UCSD-AML1 (cell line): ENCODE results near the gene ZNF649.
"Not testable (repeated sequence)": the region's sequence is repeated elsewhere in the genome, so short reads cannot be mapped to it uniquely, and the experiment has no call there.

ENCODE experiments used
- DNase-seq: peaks from one replicate; lab custom pipeline; 2025; ENCODE audit not compliant: unreplicated experiment; lab: John Stamatoyannopoulos, UW

ZNF649 gene

GRCh38 chr19:51904331-51905165 is at the start of gene ZNF649:
Gene ZNF649, minus strand, starts transcription at chr19:51905017. Its CDS starts 4,910 bp downstream, at chr19:51900107.
- peak; percentile 84 for DNase-seq

GRCh38 chr19:51948975-51949374 is 44.2 kb upstream of the ZNF649 start:
- no peak for DNase-seq

DNA sequence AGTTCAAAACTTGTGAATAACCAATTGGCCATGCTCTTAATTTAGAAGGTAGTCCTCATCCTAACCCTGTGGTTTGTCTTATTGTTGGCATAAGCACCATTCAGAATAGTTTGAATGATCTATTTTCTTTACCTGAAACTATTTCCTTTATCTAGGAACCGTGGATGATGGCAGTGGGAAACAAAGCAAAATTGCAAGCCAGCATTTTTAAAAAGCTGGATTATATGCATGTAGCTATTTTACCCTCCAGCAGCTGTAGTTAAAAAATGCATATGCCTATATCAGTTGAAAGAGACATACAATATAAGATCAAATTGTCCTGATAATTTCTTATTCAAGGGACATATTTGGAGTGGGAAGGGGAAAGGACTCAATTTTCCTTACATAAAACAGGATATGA is 41.8 kb upstream of the ZNF649 start:
- DNase-seq: no peak

GRCh38 chr19:51944798-51945552 is 40.2 kb upstream of the ZNF649 start:
- no peak for DNase-seq

DNA sequence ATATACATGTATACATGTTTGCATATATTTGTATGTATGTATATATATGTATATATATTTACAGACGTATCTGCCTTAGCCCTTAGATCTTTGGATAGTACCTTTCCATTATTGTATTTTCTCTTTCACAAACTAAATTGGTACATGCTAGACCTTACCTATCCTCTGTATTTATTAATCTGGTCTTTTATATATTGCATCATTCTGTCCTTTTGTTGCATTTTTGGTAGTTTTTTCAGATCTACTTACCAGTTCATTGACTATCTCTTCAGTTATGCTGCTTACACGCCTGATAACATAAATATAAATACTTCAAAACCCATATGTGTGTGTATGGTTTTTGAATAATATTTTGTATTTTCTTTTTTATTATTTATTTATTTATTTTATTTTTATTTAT is 34.1 kb upstream of the ZNF649 start:
- no peak for DNase-seq

DNA sequence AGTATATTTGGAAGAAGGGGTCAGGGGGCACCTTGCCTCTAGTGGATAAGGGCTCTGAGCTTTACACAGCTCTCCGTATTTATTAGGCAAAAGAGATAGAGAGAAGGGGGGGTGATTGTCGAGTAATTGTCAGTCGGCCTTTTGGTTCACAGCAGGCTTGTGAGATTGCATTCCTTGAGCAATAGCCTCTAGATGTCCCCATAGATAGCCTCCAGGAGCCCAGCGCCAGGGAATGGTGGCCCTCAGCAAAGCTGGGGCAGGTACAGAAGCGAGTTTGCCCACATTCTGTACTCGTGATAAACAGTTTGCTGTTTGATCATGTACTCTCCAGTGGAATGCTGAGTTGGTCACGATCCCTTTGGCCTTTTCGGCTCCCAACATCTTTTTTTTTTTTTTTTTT is 27.1 kb upstream of the ZNF649 start:
- no peak for DNase-seq

- no peak for DNase-seq
Observed at GRCh38 chr19:51927859-51928258, 23.0 kb upstream of the ZNF649 start.

DNA sequence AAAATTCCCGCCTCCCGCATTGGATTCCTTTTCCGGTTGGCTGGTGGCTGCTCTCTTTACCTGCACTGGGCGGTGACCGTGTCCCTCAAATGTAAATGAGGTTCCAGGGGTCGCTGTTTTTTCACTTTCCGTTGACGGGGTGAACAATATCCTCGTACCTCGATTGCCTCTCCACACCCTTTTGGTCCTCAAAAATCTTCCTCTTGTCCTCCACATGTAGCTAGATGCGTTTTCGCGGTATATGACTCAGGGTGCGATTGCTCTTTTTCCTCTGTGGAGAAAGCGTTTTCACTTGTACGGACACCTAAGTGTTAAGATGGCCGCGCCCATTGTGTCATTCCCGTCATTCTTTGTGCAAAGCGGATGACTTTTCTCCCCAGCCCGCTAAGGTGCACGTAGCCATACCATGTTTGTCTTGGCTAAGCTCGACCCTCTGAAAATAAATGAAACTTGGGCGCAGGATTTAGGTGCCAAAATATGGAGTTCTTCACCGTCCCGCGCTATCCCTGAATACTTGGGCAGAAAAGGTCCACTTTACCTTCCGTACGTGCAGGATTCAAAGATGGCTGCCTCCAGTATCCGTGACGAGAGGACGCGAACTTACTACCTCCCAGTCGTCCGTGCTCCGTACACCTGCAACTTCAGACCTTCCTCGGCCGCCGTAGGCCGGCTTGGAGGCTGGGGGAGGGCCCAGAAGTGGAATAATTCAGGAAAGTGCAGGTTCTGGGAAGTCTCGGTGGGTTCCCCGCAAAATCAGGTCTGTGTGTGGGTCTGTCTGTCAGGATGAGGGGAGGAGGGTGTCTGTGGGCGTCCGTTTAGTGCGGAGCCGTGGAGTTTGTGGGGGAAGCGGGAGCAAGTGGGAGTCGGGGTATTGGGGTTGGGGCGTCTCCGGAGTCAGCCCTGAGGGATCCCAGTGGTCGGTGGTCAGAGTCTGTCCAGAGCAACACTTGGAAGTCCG is 22.2 kb upstream of the ZNF649 start, which contains the start of gene ZNF613:
Gene ZNF613, plus strand, starts transcription at position 689 of the 958 bp plus-strand sequence. CDS start 8,749 bp downstream, outside the sequence.
- peak; percentile 93 for DNase-seq

- no peak for DNase-seq
Observed at GRCh38 chr19:51926426-51926783, 21.6 kb upstream of the ZNF649 start.

DNA sequence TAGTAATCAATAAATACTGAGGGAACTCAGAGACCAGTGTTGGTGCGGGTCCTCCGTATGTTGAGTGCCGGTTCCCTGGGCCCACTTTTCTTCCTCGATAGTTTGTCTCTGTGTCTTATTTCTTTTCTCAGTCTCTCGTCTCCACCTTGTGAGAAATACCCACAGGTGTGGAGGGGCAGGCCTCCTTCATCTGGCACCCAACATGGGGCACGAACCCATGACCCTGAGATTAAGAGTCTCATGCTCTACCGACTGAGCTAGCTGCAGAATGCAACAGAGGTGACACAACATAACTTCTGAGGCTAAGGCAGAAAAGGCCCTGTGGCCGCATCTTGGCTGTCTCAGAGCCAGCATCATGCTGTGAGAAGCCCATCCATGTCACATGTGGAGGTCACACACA is 17.1 kb upstream of the ZNF649 start:
- DNase-seq: no peak

DNA sequence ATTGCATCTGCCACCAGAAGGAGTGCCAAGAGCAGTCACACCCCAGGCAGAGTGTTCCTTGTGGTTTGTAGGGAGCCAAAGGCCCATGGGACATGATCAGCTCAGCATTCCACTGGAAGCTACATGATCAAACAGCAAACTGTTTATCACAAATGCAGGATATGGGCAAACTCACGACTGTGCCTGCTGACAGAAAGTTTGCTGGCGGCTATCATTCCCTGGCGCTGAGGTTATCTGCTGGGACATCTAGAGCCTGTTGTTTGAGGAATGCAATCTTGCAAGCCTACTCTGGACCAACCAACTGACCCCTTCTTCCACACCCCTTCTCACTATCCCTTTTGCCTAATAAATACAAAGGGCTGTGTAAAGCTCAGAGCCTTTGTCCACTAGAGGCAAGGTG is 14.8 kb upstream of the ZNF649 start:
- DNase-seq: no peak

- DNase-seq: no peak
Observed at GRCh38 chr19:51916167-51916566, 11.3 kb upstream of the ZNF649 start.

GRCh38 chr19:51915324-51915867 is 10.6 kb upstream of the ZNF649 start:
- no peak for DNase-seq

GRCh38 chr19:51907981-51908380 is 3.2 kb upstream of the ZNF649 start:
- not testable (repeated sequence) for DNase-seq

DNA sequence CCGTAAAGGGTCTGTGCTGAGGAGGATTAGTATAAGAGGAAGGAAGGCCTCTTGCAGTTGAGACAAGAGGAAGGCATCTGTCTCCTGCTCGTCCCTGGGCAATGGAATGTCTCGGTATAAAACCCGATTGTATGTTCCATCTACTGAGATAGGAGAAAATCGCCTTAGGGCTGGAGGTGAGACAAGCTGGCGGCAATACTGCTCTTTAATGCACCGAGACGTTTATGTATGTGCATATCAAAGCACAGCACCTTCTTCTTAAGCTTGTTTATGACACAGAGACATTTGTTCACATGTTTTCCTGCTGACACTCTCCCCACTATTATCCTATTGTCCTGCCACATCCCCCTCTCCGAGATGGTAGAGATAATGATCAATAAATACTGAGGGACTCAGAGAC is 1.3 kb upstream of the ZNF649 start:
- DNase-seq: not testable (repeated sequence)

DNA sequence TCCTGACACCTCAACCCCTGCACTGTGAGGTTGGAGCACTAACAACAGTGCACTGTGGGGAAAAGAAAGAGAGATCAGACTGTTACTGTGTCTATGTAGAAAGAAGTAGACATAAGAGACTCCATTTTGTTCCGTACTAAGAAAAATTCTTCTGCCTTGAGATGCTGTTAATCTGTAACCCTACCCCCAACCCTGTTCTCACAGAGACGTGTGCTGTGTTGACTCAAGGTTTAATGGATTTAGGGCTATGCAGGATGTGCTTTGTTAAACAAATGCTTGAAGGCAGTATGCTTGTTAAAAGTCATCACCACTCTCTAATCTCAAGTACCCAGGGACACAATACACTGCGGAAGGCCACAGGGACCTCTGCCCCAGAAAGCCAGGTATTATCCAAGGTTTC is 822 bp upstream of the ZNF649 start:
- DNase-seq: not testable (repeated sequence)

DNA sequence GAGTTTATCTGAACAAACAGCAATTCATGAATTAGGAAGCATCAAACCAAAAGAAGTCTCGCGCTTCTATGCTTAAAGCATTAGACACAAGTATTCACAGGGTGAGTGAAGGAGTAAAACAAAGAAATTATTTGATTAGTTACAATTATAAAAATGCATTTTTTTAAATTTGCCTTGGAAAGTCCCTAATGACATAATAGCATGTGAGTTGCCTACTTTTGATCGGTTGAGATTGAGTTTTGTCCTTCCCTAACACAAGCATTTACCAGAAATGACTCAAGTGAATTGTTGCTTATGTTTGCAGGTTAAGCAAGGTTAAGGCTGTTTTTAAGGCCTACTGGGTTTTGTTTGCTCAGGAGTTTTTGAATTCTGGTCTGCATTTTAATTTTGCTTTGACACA is 389 bp upstream of the ZNF649 start:
- DNase-seq: no peak

GRCh38 chr19:51903192-51903591 is 1.6 kb downstream of the ZNF649 start:
- DNase-seq: no peak

DNA sequence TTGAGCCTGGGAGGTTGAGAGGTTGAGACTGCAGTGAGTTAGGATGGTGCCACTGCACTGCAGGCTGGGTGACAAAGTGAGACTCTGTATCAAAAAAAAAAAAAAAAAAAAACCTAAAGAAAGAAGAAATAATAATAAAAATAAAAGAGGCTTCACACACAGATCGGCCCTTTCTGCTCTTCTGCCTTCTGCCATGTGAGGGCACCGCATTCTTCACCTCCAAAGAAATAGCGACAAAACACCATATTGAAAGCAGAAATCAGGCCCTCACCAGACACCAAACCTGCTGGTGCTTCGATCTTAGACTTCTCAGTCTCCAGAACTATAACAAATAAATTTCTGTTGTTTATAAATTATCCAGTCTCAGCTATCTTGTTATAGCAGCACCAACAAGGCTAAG is 3.0 kb downstream of the ZNF649 start:
- DNase-seq: no peak

- DNase-seq: no peak
Observed at GRCh38 chr19:51891193-51891747, 13.5 kb downstream of the ZNF649 start.
